HepG2 (cell line): ENCODE data around the gene FGF19. TPM values are rescaled to one million over a fixed set of nuclear protein-coding genes. Genes with fewer than 3 reads are reported as not detected.

ENCODE experiments used
- ATAC-seq: fragments of 200-7000 bp; cut with Tn5 transposase; 3 replicates; pipeline ENCODE4 v1.9.1; 2020; ENCODE audit warnings: mild to moderate bottlenecking, moderate library complexity
- BruUV-seq: library from RNA; stranded (reverse); fragments of 400-500 nt; replicated peaks from 2 replicates; lab custom pipeline; 2021; lab: Mats Ljungman, UMichigan
- CTCF ChIA-PET: fragments of 300-600 bp; formaldehyde crosslinking; extraction: SDS; loops from one replicate; lab custom pipeline; 2021; ENCODE audit warnings: low total read pairs, inconsistent platforms, low intra/inter-chr PET ratio; lab: Yijun Ruan, JAX
- POLR2A ChIA-PET: fragments of 350-600 bp; sonication (Branson Sonifier 250); formaldehyde crosslinking; loops from one replicate; lab custom pipeline; 2020; ENCODE audit warnings: antibody characterized with exemption, inconsistent platforms; lab: Yijun Ruan, JAX
- DNase-seq: peaks from one replicate; pipeline ENCODE4 v3.0.0-alpha.2; 2015; ENCODE audit warnings: low spot score
- FAIRE-seq: peaks from 3 replicates; lab custom pipeline; 2011; peaks lifted over from hg19 to GRCh38; lab: Jason Lieb, UNC
- H2AFZ ChIP-seq: one replicate; pipeline ENCODE4 v1.6.1; 2011; ENCODE audit warnings: low read length, inconsistent platforms
- H3K27ac ChIP-seq: fragments of 300-600 bp; 3 replicates; pipeline ENCODE4 v1.8.0; 2011; ENCODE audit warnings: mixed run types, mild to moderate bottlenecking, mixed read lengths, low read length, inconsistent platforms; ENCODE audit not compliant: insufficient read depth; ENCODE audit errors: extremely low read length
- H3K27me3 ChIP-seq, 2 experiments: fragments of 200-600 bp in 1 of 2; 2 replicates in 1 of 2; 3 replicates in 1 of 2; pipeline versions ENCODE4 v1.6.0 to v1.8.0; 2011; ENCODE audit warnings: low read length in 2 of 2, mild to moderate bottlenecking in 2 of 2, moderate library complexity in 2 of 2, inconsistent platforms in 1 of 2; ENCODE audit not compliant: insufficient read depth in 2 of 2, control insufficient read depth in 1 of 2
- H3K36me3 ChIP-seq, 2 experiments: fragments of 200-600 bp in 1 of 2; replicated peaks in 1 of 2; 2 replicates in 1 of 2; 3 replicates in 1 of 2; pipeline versions ENCODE4 v1.5.1 to v1.8.0; 2011; ENCODE audit warnings: low read length in 2 of 2, inconsistent platforms in 1 of 2; ENCODE audit not compliant: insufficient read depth in 2 of 2, control insufficient read depth in 1 of 2
- H3K4me1 ChIP-seq: 2 replicates; pipeline ENCODE4 v1.5.1; 2012; ENCODE audit warnings: low read length, inconsistent platforms; ENCODE audit not compliant: insufficient read depth
- H3K4me2 ChIP-seq: 2 replicates; pipeline ENCODE4 v1.6.0; 2011; ENCODE audit warnings: low read depth, low read length, inconsistent platforms
- H3K4me3 ChIP-seq, 3 experiments: fragments of 200-600 bp in 1 of 3; sonication (generic), shearing (Covaris generic) in 1 of 3; replicated peaks in 1 of 3; 2 replicates each; pipeline ENCODE4 v1.5.1; 2011 to 2016; ENCODE audit warnings: low read length in 3 of 3, inconsistent platforms in 2 of 3, low read depth in 2 of 3, mild to moderate bottlenecking in 2 of 3, control low read depth in 1 of 3, mixed read lengths in 1 of 3; ENCODE audit not compliant: insufficient read depth in 1 of 3
- H3K79me2 ChIP-seq: one replicate; pipeline ENCODE4 v1.6.1; 2011; ENCODE audit warnings: low read length, inconsistent platforms; ENCODE audit not compliant: insufficient read depth
- H3K9ac ChIP-seq: 2 replicates; pipeline ENCODE4 v1.6.0; 2011; ENCODE audit warnings: mild to moderate bottlenecking, low read depth, low read length, inconsistent platforms; ENCODE audit not compliant: insufficient read depth
- H3K9me3 ChIP-seq: 2 replicates; pipeline ENCODE4 v1.5.1; 2012; ENCODE audit warnings: mild to moderate bottlenecking, low read length
- H4K20me1 ChIP-seq: 2 replicates; pipeline ENCODE4 v1.6.0; 2011; ENCODE audit warnings: inconsistent platforms, mild to moderate bottlenecking, low read length, moderate library complexity; ENCODE audit not compliant: insufficient read depth
- POLR2A ChIP-seq, 2 experiments: IDR thresholded peaks; 2 replicates each; pipeline ENCODE4 v1.6.1; 2011; ENCODE audit warnings: low read depth in 2 of 2, low read length in 2 of 2, mild to moderate bottlenecking in 1 of 2, moderate library complexity in 1 of 2; ENCODE audit not compliant: insufficient read depth in 1 of 2
- RBM22 ChIP-seq: fragments of 200-400 bp; formaldehyde crosslinking; optimal IDR thresholded peaks from 2 replicates; pipeline ENCODE3; 2017; ENCODE audit warnings: mild to moderate bottlenecking, low read length, moderate library complexity
- TBP ChIP-seq: sonication (generic); formaldehyde crosslinking; IDR thresholded peaks from 2 replicates; pipeline ENCODE4 v1.5.0; 2020; ENCODE audit warnings: missing genetic modification reagents
- THAP11 ChIP-seq: IDR thresholded peaks from 2 replicates; pipeline ENCODE4 v1.6.1; 2016; ENCODE audit warnings: missing biosample characterization, missing genetic modification reagents
- ZNF207 ChIP-seq: fragments of 450-650 bp; IDR thresholded peaks from 2 replicates; pipeline ENCODE4 v1.6.1; 2016; ENCODE audit warnings: antibody characterized with exemption, borderline replicate concordance
- ZNF282 ChIP-seq: fragments of 450-650 bp; IDR thresholded peaks from 2 replicates; pipeline ENCODE4 v1.6.1; 2018; ENCODE audit not compliant: partially characterized antibody
- ZNF784 ChIP-seq: sonication (generic); formaldehyde crosslinking; IDR thresholded peaks from 2 replicates; pipeline ENCODE4 v1.5.1; 2020; ENCODE audit warnings: missing genetic modification reagents, mild to moderate bottlenecking, borderline replicate concordance
- WGBS: methylation state at CpG from one replicate; pipeline ENCODE4 v1.1.6; 2017; ENCODE audit warnings: low lambda C conversion rate; 5-methylcytosine and 5-hydroxymethylcytosine counted together
- in situ Hi-C: cut with HindIII; loops from 2 replicates; pipeline ENCODE4 v1.10.0; 2017; ENCODE audit warnings: low pct_unique_long_range_greater_than_20kb; ENCODE audit not compliant: extremely low pct_ligation_motif_present
- intact Hi-C: fragments of 100-400 bp; cut with micrococcal nuclease; formaldehyde crosslinking; loops from one replicate; pipeline ENCODE4 v1.10.0; 2022; ENCODE audit not compliant: unreplicated experiment
- polyA plus RNA-seq, 8 experiments: library from polyadenylated mRNA; depleted of rRNA in 3 of 8; stranded (reverse) in 7 of 8; unstranded in 1 of 8; fragments of >200 nt; fragmentation: Illumina TruSeq in 4 of 8; extraction: Trizol in 4 of 8; gene quantifications; 2 replicates each; pipeline versions ENCODE4 v1.2.1 to v1.2.3, GENCODE V29; 2011 to 2016; ENCODE audit warnings: low read depth in 4 of 8, missing spikeins in 1 of 8, mixed read lengths in 1 of 8; ENCODE audit not compliant: insufficient read depth in 1 of 8
- total RNA-seq, 5 experiments: library from RNA; depleted of rRNA; stranded (reverse); fragments of >200 nt; fragmentation: Illumina TruSeq; extraction: Trizol; gene quantifications; 2 replicates each; pipeline ENCODE4 v1.2.3, GENCODE V29; 2016; ENCODE audit warnings: low read depth in 1 of 5

FGF19 gene
- total and polyA plus RNA-seq, 2 of the 13 experiments (the other 11 are each of a cell fraction or from before 2014, with no cell fraction given): 0.07 TPM; not detected in 1

GRCh38 chr11:69653406-69653960 is 50.3 kb downstream of the FGF19 start (continued):
- no peak for TF ChIP-seq ZNF207
- no peak for TF ChIP-seq ZNF784
- no peak for TF ChIP-seq THAP11 (CRISPR knock-in tag)
- TF ChIP-seq, all 625 proteins: peak for 5

GRCh38 chr11:69652999-69653398 is 50.8 kb downstream of the FGF19 start:
- TF ChIP-seq RBM22: peak; percentile 73
- TF ChIP-seq TBP (CRISPR knock-in tag): no peak
- peak in 1 of 2 experiments; percentile 15; a peak in 1 of 4 replicates for TF ChIP-seq POLR2A (IDR thresholded peaks at IDR 0.05; ENCODE audit: insufficient read depth in 1 of 2, low read depth in 2 of 2, low read length in 2 of 2)
- no peak for TF ChIP-seq ZNF282
- Histone ChIP-seq H3K9me3 (no peaks in the 10 kb centered on the region), H3K4me3 (no peak overlapping the region), H3K79me2 (peaks cover 4% of the 10 kb centered on the region), H4K20me1 (peaks cover 11% of the 10 kb centered on the region; the same call in 1 of the 2 replicates), H3K4me2 (no peak overlapping the region), H3K9ac (no peak overlapping the region), H2AFZ (no peak overlapping the region), H3K27ac (no peak overlapping the region), H3K27me3 (no peaks in the 10 kb centered on the region), H3K4me1 (peaks cover 57% of the 10 kb centered on the region), H3K36me3 (peaks cover 18 to 56% of the 10 kb centered on the region in 2 experiments)
- 82% methylated on average over 11 of the region's 11 CpGs for WGBS
- ATAC-seq (no peak), DNase-seq (no peak), FAIRE-seq (no peak)
- intact Hi-C loops (no loop called here), in situ Hi-C loops (no loop called here)
- ChIA-PET CTCF (no interaction called here), POLR2A (no interaction called here)
- BruUV-seq: no TSS peak
